H1 (cell line): ENCODE measurements around the gene INPP5A. TPM values are rescaled to one million over a fixed set of nuclear protein-coding genes. Genes with fewer than 3 reads are reported as not detected.

Experiments used
- CTCF ChIA-PET: fragments of 300-600 bp; sonication (Branson Sonifier 250); formaldehyde crosslinking; loops from one replicate; lab custom pipeline; 2021; ENCODE audit not compliant: partially characterized antibody; lab: Charles Lee
- POLR2A ChIA-PET: fragments of 300-600 bp; sonication (Branson Sonifier 250); formaldehyde crosslinking; loops from one replicate; lab custom pipeline; 2021; ENCODE audit warnings: inconsistent platforms; ENCODE audit not compliant: partially characterized antibody; lab: Charles Lee
- DNase-seq, 2 experiments: peaks; one replicate each; pipeline versions ENCODE4 v3.0.0 to v3.0.0-alpha.2; 2010 to 2022; ENCODE audit warnings: low spot score in 2 of 2, low read depth in 1 of 2, mixed read lengths in 1 of 2
- FAIRE-seq: peaks from 2 replicates; lab custom pipeline; 2011; peaks lifted over from hg19 to GRCh38; lab: Jason Lieb, UNC
- H2AFZ ChIP-seq: 2 replicates; pipeline ENCODE4 v1.8.1; 2012; ENCODE audit warnings: low read length, inconsistent platforms
- H2AK5ac ChIP-seq: 2 replicates; pipeline ENCODE4 v1.6.1; 2013; ENCODE audit warnings: low read depth, low read length
- H2BK120ac ChIP-seq: replicated peaks from 2 replicates; pipeline ENCODE3; 2013; ENCODE audit warnings: low read depth, low read length, inconsistent platforms
- H2BK12ac ChIP-seq: 2 replicates; pipeline ENCODE4 v1.6.1; 2013; ENCODE audit warnings: low read depth, low read length
- H2BK15ac ChIP-seq: 2 replicates; pipeline ENCODE4 v1.6.1; 2013; ENCODE audit warnings: low read length
- H2BK20ac ChIP-seq: 2 replicates; pipeline ENCODE4 v1.6.1; 2013; ENCODE audit warnings: low read length
- H2BK5ac ChIP-seq: 2 replicates; pipeline ENCODE4 v1.6.1; 2013; ENCODE audit warnings: low read depth, low read length
- H3K14ac ChIP-seq: 2 replicates; pipeline ENCODE4 v1.6.1; 2013; ENCODE audit warnings: inconsistent platforms; ENCODE audit not compliant: insufficient read length
- H3K18ac ChIP-seq: 2 replicates; pipeline ENCODE4 v1.6.1; 2013; ENCODE audit warnings: low read length; ENCODE audit errors: extremely low read depth
- H3K23ac ChIP-seq: 2 replicates; pipeline ENCODE4 v1.6.1; 2013; ENCODE audit warnings: inconsistent platforms; ENCODE audit not compliant: insufficient read length
- H3K23me2 ChIP-seq: 2 replicates; pipeline ENCODE4 v1.6.1; 2013; ENCODE audit warnings: low read depth, low read length
- H3K27ac ChIP-seq: 2 replicates; pipeline ENCODE4 v1.6.1; 2011; ENCODE audit warnings: low read depth, low read length, inconsistent platforms
- H3K27me3 ChIP-seq, 4 experiments: replicated peaks in 1 of 4; 1 replicate in 1 of 4; 2 replicates in 3 of 4; pipeline versions ENCODE4 v1.6.1 to v1.8.1; 2011 to 2013; ENCODE audit warnings: low read length in 3 of 4, mild to moderate bottlenecking in 3 of 4, inconsistent platforms in 2 of 4, mixed read lengths in 2 of 4, moderate library complexity in 1 of 4; ENCODE audit not compliant: control insufficient read depth in 3 of 4, insufficient read depth in 3 of 4; ENCODE audit errors: extremely low read depth in 1 of 4
- H3K36me3 ChIP-seq, 4 experiments: 2 replicates each; pipeline versions ENCODE4 v1.6.1 to v1.8.1; 2011 to 2013; ENCODE audit warnings: mild to moderate bottlenecking in 4 of 4, low read length in 3 of 4, moderate library complexity in 2 of 4, control low read depth in 1 of 4, inconsistent platforms in 1 of 4; ENCODE audit not compliant: insufficient read depth in 4 of 4, control insufficient read depth in 2 of 4
- H3K4ac ChIP-seq: replicated peaks from 2 replicates; pipeline ENCODE3; 2013; ENCODE audit warnings: low read length, low read depth, mixed read lengths, inconsistent platforms; ENCODE audit not compliant: insufficient read length
- H3K4me1 ChIP-seq, 4 experiments: replicated peaks in 1 of 4; 1 replicate in 1 of 4; 2 replicates in 3 of 4; pipeline versions ENCODE4 v1.6.1 to v1.8.1; 2011 to 2013; ENCODE audit warnings: low read length in 3 of 4, inconsistent platforms in 2 of 4, mixed read lengths in 1 of 4; ENCODE audit not compliant: insufficient read depth in 4 of 4, control insufficient read depth in 3 of 4
- H3K4me2 ChIP-seq, 2 experiments: 2 replicates each; pipeline versions ENCODE4 v1.6.1 to v1.8.1; 2011 to 2013; ENCODE audit warnings: low read depth in 2 of 2, low read length in 2 of 2, control low read depth in 1 of 2, inconsistent platforms in 1 of 2, mild to moderate bottlenecking in 1 of 2; ENCODE audit not compliant: insufficient read depth in 1 of 2
- H3K4me3 ChIP-seq, 4 experiments: fragments of 200-600, 300-600 bp in 1 of 4; sonication (generic), shearing (Covaris generic), sonication (Bioruptor Twin) in 1 of 4; 2 replicates each; pipeline versions ENCODE4 v1.5.1 to v1.8.1; 2011 to 2016; ENCODE audit warnings: low read length in 4 of 4, low read depth in 3 of 4, control low read depth in 2 of 4, inconsistent platforms in 2 of 4, mild to moderate bottlenecking in 2 of 4, mixed read lengths in 1 of 4, moderate library complexity in 1 of 4; ENCODE audit not compliant: insufficient read depth in 2 of 4; ENCODE audit errors: extremely low read depth in 1 of 4
- H3K56ac ChIP-seq: replicated peaks from 2 replicates; pipeline ENCODE3; 2013; ENCODE audit warnings: low read depth, mild to moderate bottlenecking, mixed read lengths, low read length, inconsistent platforms; ENCODE audit not compliant: insufficient read length
- H3K79me1 ChIP-seq: 2 replicates; pipeline ENCODE4 v1.6.1; 2013; ENCODE audit warnings: low read depth, low read length, control low read depth
- H3K79me2 ChIP-seq, 2 experiments: 2 replicates each; pipeline versions ENCODE4 v1.6.1 to v1.8.1; 2012 to 2013; ENCODE audit warnings: low read length in 2 of 2, mild to moderate bottlenecking in 2 of 2, inconsistent platforms in 1 of 2; ENCODE audit not compliant: insufficient read depth in 2 of 2, control insufficient read depth in 1 of 2
- H3K9ac ChIP-seq, 4 experiments: replicated peaks in 1 of 4; 1 replicate in 1 of 4; 2 replicates in 3 of 4; pipeline versions ENCODE4 v1.6.1 to v1.8.1; 2011 to 2013; ENCODE audit warnings: low read depth in 3 of 4, low read length in 3 of 4, control low read depth in 2 of 4, mild to moderate bottlenecking in 2 of 4, moderate library complexity in 2 of 4, inconsistent platforms in 1 of 4; ENCODE audit errors: extremely low read depth in 1 of 4
- H3K9me3 ChIP-seq, 2 experiments: 2 replicates each; pipeline versions ENCODE4 v1.6.1 to v1.8.1; 2012 to 2013; ENCODE audit warnings: mild to moderate bottlenecking in 2 of 2, moderate library complexity in 2 of 2, control low read depth in 1 of 2, inconsistent platforms in 1 of 2, low read depth in 1 of 2, low read length in 1 of 2, mixed read lengths in 1 of 2; ENCODE audit not compliant: insufficient read depth in 2 of 2
- H4K20me1 ChIP-seq, 2 experiments: replicated peaks in 1 of 2; 2 replicates each; pipeline versions ENCODE3 to v1.8.1; 2011 to 2013; ENCODE audit warnings: inconsistent platforms in 2 of 2, low read length in 2 of 2, mild to moderate bottlenecking in 1 of 2; ENCODE audit not compliant: insufficient read depth in 2 of 2, control insufficient read depth in 1 of 2
- H4K5ac ChIP-seq: 2 replicates; pipeline ENCODE4 v1.6.1; 2013; ENCODE audit warnings: low read length, low read depth, mixed read lengths, inconsistent platforms; ENCODE audit not compliant: insufficient read length
- H4K8ac ChIP-seq: 2 replicates; pipeline ENCODE4 v1.8.0; 2013; ENCODE audit warnings: mild to moderate bottlenecking, moderate library complexity, low read length, inconsistent platforms; ENCODE audit not compliant: insufficient read depth; ENCODE audit errors: extremely low read depth
- H4K91ac ChIP-seq: replicated peaks from 2 replicates; pipeline ENCODE3; 2013; ENCODE audit warnings: low read length, mixed read lengths, inconsistent platforms; ENCODE audit not compliant: insufficient read length
- ATF2 ChIP-seq: IDR thresholded peaks from 2 replicates; pipeline ENCODE4 v1.6.1; 2012; ENCODE audit warnings: low read length, inconsistent platforms
- EZH2 ChIP-seq: fragments of 200-600 bp; sonication (generic); IDR thresholded peaks from 2 replicates; pipeline ENCODE4 v1.7.1; 2012; ENCODE audit warnings: low read depth, mild to moderate bottlenecking, moderate library complexity, low read length, inconsistent platforms; ENCODE audit not compliant: severe bottlenecking
- SUZ12 ChIP-seq: fragments of 200-600 bp; sonication (generic); IDR thresholded peaks from 2 replicates; pipeline ENCODE4 v1.6.1; 2012; ENCODE audit warnings: mild to moderate bottlenecking, inconsistent platforms, low read length, moderate library complexity, mixed read lengths
- WGBS, 2 experiments: shearing (Covaris generic) in 1 of 2; methylation state at CpG; one replicate each; pipeline versions ENCODE4 v1.1.6 to v1.1.7; 2013 to 2015; ENCODE audit warnings: low lambda C conversion rate in 2 of 2, mixed read lengths in 2 of 2, inconsistent platforms in 1 of 2, low coverage in 1 of 2, missing lambda C conversion rate in 1 of 2; ENCODE audit not compliant: insufficient replicate concordance in 2 of 2, insufficient coverage in 1 of 2, insufficient read length in 1 of 2; ENCODE audit errors: extremely low coverage in 1 of 2, missing lambda C conversion rate in 1 of 2; 5-methylcytosine and 5-hydroxymethylcytosine counted together
- polyA plus RNA-seq, 7 experiments: library from polyadenylated mRNA; depleted of rRNA in 3 of 7; stranded (reverse) in 5 of 7; unstranded in 2 of 7; fragments of >200 nt in 5 of 7; fragments of 200-250 nt in 2 of 7; gene quantifications; 1 replicate in 5 of 7; 2 replicates in 1 of 7; 4 replicates in 1 of 7; pipeline versions ENCODE4 v1.2.1 to v1.2.3, GENCODE V29; 2011 to 2013; ENCODE audit warnings: missing spikeins in 2 of 7, mixed read lengths in 2 of 7
- total RNA-seq: library from RNA; stranded (reverse); fragmentation: NEBNext Ultra II Directional; extraction: Animal tissue kit (Norgen Biotek cat#: 25700); gene quantifications from 2 replicates; pipeline ENCODE4 v1.2.1, GENCODE V29; 2021

Gene INPP5A
- total and polyA plus RNA-seq, 2 of the 8 experiments (the other 6 are each of a cell fraction or from before 2014, with no cell fraction given): 19.7 to 27.5 TPM

DNA sequence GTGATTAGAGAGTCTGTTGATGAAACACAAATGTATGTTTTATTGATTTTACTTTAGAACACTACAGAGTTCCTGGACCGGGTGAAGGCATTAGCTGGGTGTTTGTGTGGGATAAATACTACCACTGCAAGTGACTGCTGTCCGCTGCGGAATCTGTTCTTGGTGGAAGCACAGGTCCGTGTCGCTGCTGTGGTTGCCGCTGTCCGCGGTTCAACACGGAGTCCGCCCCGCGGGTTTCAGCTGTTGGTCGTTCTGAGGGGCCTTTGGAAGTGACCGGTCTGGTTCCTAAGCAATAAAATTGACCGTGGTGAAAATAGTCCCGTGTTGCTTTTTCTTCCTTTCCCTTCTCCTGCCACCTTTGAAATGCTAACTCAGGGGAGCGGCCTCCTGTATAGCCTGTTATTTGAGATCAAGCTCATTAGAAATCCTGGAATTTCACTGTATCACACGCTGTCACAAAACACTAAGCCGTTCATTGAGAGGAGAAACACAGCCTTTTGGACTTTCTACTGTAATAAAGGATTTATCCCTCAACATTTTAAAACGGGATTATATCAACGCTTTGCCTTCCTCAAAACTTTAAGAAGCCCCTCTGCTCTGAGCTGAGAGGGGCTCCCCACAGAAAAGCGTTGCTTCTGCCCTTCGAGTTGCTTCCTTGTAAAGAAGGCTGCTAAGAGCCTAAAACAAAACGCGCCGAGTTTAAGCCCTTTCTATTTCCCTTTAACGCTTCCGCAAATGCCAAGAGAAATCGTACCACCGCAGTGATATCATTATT, 245.8 kb downstream of the INPP5A start:
- no peak overlapping the region for H3K56ac ChIP-seq
- ChIA-PET POLR2A (no interaction called here), CTCF (interaction anchor here (0.8 to 2.0 kb wide), 2 partner anchors 10 to 21 kb away, joined by 3 to 6 read pairs; no protein-coding TSS in a partner anchor)
- FAIRE-seq (no peak), DNase-seq (no peak)
- H3K14ac ChIP-seq: no peak overlapping the region
- no peak overlapping the region for H3K27ac ChIP-seq
- H3K9ac ChIP-seq: no peak overlapping the region
- H2BK12ac ChIP-seq: no peak overlapping the region
- peaks cover 0 to 24% (median 0%) of the 10 kb centered on the region in 4 experiments; a peak in 2 of 8 replicates for H3K36me3 ChIP-seq
- H3K23me2 ChIP-seq: peaks cover 5% of the 10 kb centered on the region; the same call in 1 of the 2 replicates
- no peak overlapping the region for H2AFZ ChIP-seq
- peaks cover 54 to 68% (median 66%) of the 10 kb centered on the region in 4 experiments for H3K27me3 ChIP-seq
- no peak overlapping the region for H4K8ac ChIP-seq
- no peak overlapping the region for H2BK5ac ChIP-seq
- no peaks in the 10 kb centered on the region for H3K79me2 ChIP-seq
- H2AK5ac ChIP-seq: no peak overlapping the region
- H4K91ac ChIP-seq: no peak overlapping the region
- TF ChIP-seq EZH2: peak; percentile 36
- TF ChIP-seq ATF2: no peak
- peak; percentile 27; the same call in 1 of the 2 replicates for TF ChIP-seq SUZ12
- H3K79me1 ChIP-seq: no peaks in the 10 kb centered on the region
- H2BK20ac ChIP-seq: no peak overlapping the region
- H3K4me3 ChIP-seq: peak overlapping the region in 1 of 4 experiments; percentile 51; a peak in 3 of 8 replicates
- H3K4me1 ChIP-seq: peaks cover 0 to 29% (median 11%) of the 10 kb centered on the region in 4 experiments; a peak in 5 of 7 replicates
- H3K4me2 ChIP-seq: peak overlapping the region; percentile 46 to 70; a peak in 3 of 4 replicates
- 17% methylated on average over 30 of the region's 30 CpGs; no CpG with 5 or more reads in 1 of the 2 experiments for WGBS, 2 experiments
- H3K9me3 ChIP-seq: no peaks in the 10 kb centered on the region; a peak in 1 of 4 replicates
- H2BK120ac ChIP-seq: no peak overlapping the region
- H3K18ac ChIP-seq: no peak overlapping the region
- peaks cover 5 to 13% of the 10 kb centered on the region in 2 experiments for H4K20me1 ChIP-seq
- H4K5ac ChIP-seq: no peak overlapping the region
- no peak overlapping the region for H3K4ac ChIP-seq
- no peak overlapping the region for H3K23ac ChIP-seq
- no peak overlapping the region for H2BK15ac ChIP-seq
